Glutamatergic neuron (in vitro differentiated cells): ENCODE data around the gene ZNF444. TPM values are rescaled to one million over a fixed set of nuclear protein-coding genes. Genes with fewer than 3 reads are reported as not detected.

Experiments used
- DNase-seq: peaks from one replicate; pipeline ENCODE4 v3.0.0; 2022
- H3K27ac Mint-ChIP-seq: one replicate; pipeline ENCODE4 v1.8.0; 2020; ENCODE audit warnings: mild to moderate bottlenecking, mixed read lengths, inconsistent platforms; ENCODE audit not compliant: unreplicated experiment
- H3K27me3 Mint-ChIP-seq: one replicate; pipeline ENCODE4 v1.8.0; 2020; ENCODE audit warnings: mild to moderate bottlenecking, moderate library complexity, mixed read lengths, inconsistent platforms; ENCODE audit not compliant: unreplicated experiment
- H3K36me3 Mint-ChIP-seq: one replicate; pipeline ENCODE4 v1.8.0; 2020; ENCODE audit warnings: mild to moderate bottlenecking, mixed read lengths, inconsistent platforms; ENCODE audit not compliant: unreplicated experiment
- H3K4me1 Mint-ChIP-seq: one replicate; pipeline ENCODE4 v1.8.0; 2020; ENCODE audit warnings: mild to moderate bottlenecking, low read depth, mixed read lengths, inconsistent platforms; ENCODE audit not compliant: unreplicated experiment
- H3K4me3 Mint-ChIP-seq: one replicate; pipeline ENCODE4 v1.8.0; 2020; ENCODE audit warnings: mild to moderate bottlenecking, mixed read lengths, inconsistent platforms; ENCODE audit not compliant: unreplicated experiment
- H3K9me3 Mint-ChIP-seq: one replicate; pipeline ENCODE4 v1.8.0; 2020; ENCODE audit warnings: mild to moderate bottlenecking, moderate library complexity, mixed read lengths, inconsistent platforms; ENCODE audit not compliant: unreplicated experiment
- total RNA-seq: library from RNA; stranded (reverse); fragmentation: NEBNext Ultra II Directional; extraction: Animal tissue kit (Norgen Biotek cat#: 25700); gene quantifications from one replicate; pipeline ENCODE4 v1.2.1, GENCODE V29; 2021; ENCODE audit not compliant: unreplicated experiment
- TF ChIP-seq, protein P1 (sequence below): fragments of 200-600 bp; sonication (generic); IDR thresholded peaks from one replicate; pipeline ENCODE4 v1.5.0; 2021; ENCODE audit not compliant: partially characterized antibody, unreplicated experiment

ZNF444 gene
- total RNA-seq, 1 donor from 2014 or later, result 56.9 TPM

DNA sequence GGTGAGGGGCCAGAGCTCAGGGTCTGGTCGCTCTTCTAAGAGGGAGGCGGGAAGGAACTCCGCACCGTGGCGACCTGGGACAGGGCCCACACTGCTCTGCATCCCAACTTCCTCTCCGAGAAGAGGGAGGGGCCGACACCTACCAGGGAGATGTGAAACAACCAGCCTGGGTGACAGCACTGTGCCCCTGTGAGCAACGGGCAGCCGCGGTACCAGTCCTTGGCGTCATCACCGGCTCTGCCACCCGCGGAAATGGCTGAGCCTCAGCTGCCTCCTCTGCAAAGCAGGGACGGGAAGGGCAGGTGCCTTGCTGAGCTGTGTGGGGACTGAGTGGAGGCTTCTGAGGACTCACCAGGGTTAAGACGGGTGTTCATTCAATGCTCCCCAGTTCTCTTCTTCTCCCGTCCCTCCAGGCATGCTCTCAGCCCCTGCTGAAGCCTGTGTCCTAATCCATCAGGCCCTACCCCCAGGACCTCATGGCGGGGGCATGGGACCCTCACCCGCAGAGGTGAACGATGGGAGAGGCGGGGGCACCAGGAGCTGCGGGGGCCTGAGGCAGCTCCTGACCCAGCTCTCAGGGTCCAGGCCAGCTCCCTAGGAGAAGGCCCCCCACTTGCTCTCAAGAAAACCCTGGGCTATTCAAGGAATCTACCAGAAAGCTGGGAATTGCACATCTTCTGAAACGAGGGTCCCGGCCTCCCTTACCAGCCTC, 29.3 kb upstream of the ZNF444 start:
- Mint-ChIP-seq H3K27me3 (peaks cover 11% of the 10 kb centered on the region), H3K27ac (no peak overlapping the region), H3K36me3 (no peaks in the 10 kb centered on the region), H3K9me3 (peaks cover 12% of the 10 kb centered on the region), H3K4me3 (peak overlapping the region; percentile 38), H3K4me1 (peaks cover 47% of the 10 kb centered on the region)
- no peak for DNase-seq
- TF ChIP-seq, protein P1, sequence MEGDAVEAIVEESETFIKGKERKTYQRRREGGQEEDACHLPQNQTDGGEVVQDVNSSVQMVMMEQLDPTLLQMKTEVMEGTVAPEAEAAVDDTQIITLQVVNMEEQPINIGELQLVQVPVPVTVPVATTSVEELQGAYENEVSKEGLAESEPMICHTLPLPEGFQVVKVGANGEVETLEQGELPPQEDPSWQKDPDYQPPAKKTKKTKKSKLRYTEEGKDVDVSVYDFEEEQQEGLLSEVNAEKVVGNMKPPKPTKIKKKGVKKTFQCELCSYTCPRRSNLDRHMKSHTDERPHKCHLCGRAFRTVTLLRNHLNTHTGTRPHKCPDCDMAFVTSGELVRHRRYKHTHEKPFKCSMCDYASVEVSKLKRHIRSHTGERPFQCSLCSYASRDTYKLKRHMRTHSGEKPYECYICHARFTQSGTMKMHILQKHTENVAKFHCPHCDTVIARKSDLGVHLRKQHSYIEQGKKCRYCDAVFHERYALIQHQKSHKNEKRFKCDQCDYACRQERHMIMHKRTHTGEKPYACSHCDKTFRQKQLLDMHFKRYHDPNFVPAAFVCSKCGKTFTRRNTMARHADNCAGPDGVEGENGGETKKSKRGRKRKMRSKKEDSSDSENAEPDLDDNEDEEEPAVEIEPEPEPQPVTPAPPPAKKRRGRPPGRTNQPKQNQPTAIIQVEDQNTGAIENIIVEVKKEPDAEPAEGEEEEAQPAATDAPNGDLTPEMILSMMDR, result no peak

DNA sequence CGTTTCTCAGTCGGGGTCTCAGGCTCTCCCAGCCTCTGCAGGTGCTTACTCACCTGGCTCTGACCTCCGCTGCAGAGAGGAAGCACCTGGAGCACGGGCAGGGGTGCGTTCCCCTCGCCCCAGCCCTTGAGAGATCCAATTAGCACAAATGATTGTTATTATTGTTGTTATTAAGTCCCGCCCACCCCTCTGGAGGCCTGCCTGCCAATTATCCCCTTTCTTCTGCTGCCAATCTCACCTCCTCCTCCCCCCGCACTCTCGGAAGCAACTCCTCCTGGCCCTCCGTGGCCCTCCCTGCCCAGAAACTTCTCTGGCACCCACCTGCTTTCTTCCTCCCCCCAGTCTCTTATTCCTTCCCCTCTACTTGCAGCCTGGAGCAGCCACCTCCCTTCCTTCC, 28.8 kb upstream of the ZNF444 start:
- Mint-ChIP-seq H3K27me3 (peaks cover 9% of the 10 kb centered on the region), H3K4me1 (peaks cover 50% of the 10 kb centered on the region), H3K4me3 (peak overlapping the region; percentile 78), H3K27ac (peak overlapping the region; percentile 79), H3K9me3 (peaks cover 15% of the 10 kb centered on the region), H3K36me3 (no peaks in the 10 kb centered on the region)
- DNase-seq, result no peak
- TF ChIP-seq, protein P1, result no peak

DNA sequence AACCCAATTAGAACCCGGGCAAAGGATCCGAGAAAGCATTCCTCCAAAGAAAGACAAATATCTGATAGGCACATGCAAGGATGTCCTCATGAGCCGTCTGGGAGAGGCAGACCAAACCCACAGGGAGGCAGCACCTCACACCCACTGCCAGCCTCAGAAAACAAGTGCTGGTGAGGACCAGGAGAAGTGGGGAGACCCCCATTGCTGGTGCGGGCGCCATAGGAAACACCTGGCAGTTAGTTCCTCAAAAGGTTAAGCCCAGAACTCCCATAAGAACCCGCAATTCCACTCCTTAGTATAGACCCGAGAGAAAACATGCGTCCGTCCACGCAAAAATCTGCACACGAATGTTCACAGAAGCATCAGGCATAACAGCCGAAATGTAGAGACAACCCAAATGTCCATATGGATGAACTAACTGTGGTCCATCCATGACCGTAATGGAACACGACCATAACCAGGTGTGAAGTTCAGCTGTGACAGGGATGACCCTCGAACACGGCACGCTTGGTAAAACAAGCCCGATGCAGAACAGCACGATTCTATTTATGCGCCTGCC, 27.9 kb upstream of the ZNF444 start:
- Mint-ChIP-seq H3K4me3 (peak overlapping the region; percentile 58), H3K27me3 (peaks cover 12% of the 10 kb centered on the region)

DNA sequence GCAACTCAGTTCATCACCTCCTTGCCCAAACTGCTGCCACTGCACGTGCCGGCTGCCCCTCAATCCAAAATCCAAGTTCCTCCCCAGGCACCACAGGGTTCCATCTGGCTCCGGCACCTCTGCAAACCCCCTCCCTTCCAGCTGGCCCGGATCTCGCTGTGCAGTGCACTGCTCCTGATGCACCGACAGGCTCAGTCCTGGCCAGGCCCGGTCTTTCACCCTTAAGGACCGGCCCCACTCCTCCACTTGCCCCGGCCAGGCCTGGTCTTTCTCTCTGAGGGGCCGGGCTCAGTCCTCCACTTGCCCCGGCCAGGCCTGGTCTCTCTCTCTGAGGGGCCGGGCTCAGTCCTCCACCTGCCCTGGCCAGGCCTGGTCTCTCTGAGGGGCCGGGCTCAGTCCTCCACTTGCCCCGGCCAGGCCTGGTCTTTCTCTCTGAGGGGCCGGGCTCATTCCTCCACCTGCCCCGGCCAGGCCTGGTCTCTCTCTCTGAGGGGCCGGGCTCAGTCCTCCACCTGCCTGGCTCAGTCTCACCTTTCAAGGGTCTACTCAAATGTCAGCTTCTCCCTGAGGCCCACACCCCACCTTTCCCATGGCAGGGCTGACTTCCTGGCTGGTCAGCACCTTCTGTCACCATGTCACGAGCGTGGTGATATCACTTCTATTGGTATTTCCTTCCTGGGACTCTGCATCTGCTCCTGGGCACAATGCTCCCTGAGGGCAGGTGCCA, 26.9 kb upstream of the ZNF444 start:
- Mint-ChIP-seq H3K36me3 (no peaks in the 10 kb centered on the region), H3K9me3 (peaks cover 13% of the 10 kb centered on the region), H3K4me3 (peak overlapping the region; percentile 70), H3K4me1 (peaks cover 55% of the 10 kb centered on the region), H3K27me3 (peaks cover 16% of the 10 kb centered on the region), H3K27ac (peak overlapping the region; percentile 98)
- TF ChIP-seq, protein P1, result no peak
- DNase-seq, result peak; percentile 62

More for the DNA sequence above, 27.9 kb upstream of the ZNF444 start:
- peaks cover 57% of the 10 kb centered on the region for H3K4me1 Mint-ChIP-seq
- H3K9me3 Mint-ChIP-seq, result peaks cover 15% of the 10 kb centered on the region
- no peak for DNase-seq
- H3K36me3 Mint-ChIP-seq, result no peaks in the 10 kb centered on the region
- TF ChIP-seq, protein P1, result no peak
- H3K27ac Mint-ChIP-seq, result peak overlapping the region; percentile 85

DNA sequence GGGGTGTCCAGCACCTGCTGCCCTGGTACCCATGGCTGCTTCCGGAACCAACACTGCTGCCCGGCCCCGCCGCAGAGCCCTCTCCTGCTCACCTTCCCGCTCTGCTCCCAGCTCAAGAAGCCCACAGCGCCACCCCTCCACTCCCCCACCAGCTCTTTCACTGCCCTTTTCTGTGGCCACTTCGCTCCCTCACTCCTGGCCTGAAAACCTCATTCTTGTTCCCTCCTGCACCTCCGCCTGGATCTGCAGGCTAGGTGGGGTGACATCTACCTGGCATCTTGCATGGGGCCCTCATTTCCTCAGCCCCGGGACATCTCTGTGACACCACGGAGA, 26.3 kb upstream of the ZNF444 start:
- DNase-seq, result no peak
- Mint-ChIP-seq H3K4me1 (peaks cover 60% of the 10 kb centered on the region), H3K27me3 (peaks cover 17% of the 10 kb centered on the region), H3K4me3 (peak overlapping the region; percentile 70), H3K9me3 (peaks cover 13% of the 10 kb centered on the region), H3K36me3 (no peaks in the 10 kb centered on the region), H3K27ac (peak overlapping the region; percentile 98)
- TF ChIP-seq, protein P1, result no peak
